ENCODE measurements around the gene KDM6B.
"Not testable (repeated sequence)": the region's sequence is repeated elsewhere in the genome, so short reads cannot be mapped to it uniquely, and the experiment has no call there.

The KDM6B gene

GRCh38 chr17:7862692-7863437, 28.8 kb downstream of the KDM6B start:
- DNase-seq (ENCODE audit: low read depth, low spot score) = no peak
- peak overlapping the region; percentile 5 for H3K27ac ChIP-seq

GRCh38 chr17:7864384-7864783, 30.4 kb downstream of the KDM6B start:
- not testable (repeated sequence) for H3K27ac ChIP-seq; DNase-seq (ENCODE audit: low read depth, low spot score)

GRCh38 chr17:7864995-7865650, 31.1 kb downstream of the KDM6B start:
- H3K27ac ChIP-seq = no peak overlapping the region
- DNase-seq (ENCODE audit: low read depth, low spot score) = no peak

- H3K27ac ChIP-seq = peak overlapping the region; percentile 46
- no peak for DNase-seq (ENCODE audit: low read depth, low spot score)
These were observed 33.9 kb downstream of the KDM6B start for GRCh38 chr17:7867881-7868329.

- no peak overlapping the region for H3K27ac ChIP-seq
- DNase-seq (ENCODE audit: low read depth, low spot score) = no peak
These were observed 39.0 kb downstream of the KDM6B start for GRCh38 chr17:7873051-7873450.

- H3K27ac ChIP-seq = no peak overlapping the region
- no peak for DNase-seq (ENCODE audit: low read depth, low spot score)
These were observed 41.9 kb downstream of the KDM6B start for GRCh38 chr17:7875804-7876370.

GRCh38 chr17:7878234-7878633, 44.2 kb downstream of the KDM6B start:
- DNase-seq (ENCODE audit: low read depth, low spot score) = no peak
- no peak overlapping the region for H3K27ac ChIP-seq

GRCh38 chr17:7880076-7880868, 46.3 kb downstream of the KDM6B start:
- DNase-seq (ENCODE audit: low read depth, low spot score) = no peak
- no peak overlapping the region for H3K27ac ChIP-seq

- H3K27ac ChIP-seq = no peak overlapping the region
- no peak for DNase-seq (ENCODE audit: low read depth, low spot score)
These were observed 47.4 kb downstream of the KDM6B start for GRCh38 chr17:7881276-7882054.

GRCh38 chr17:7882068-7882467, 48.1 kb downstream of the KDM6B start:
- no peak for DNase-seq (ENCODE audit: low read depth, low spot score)
- H3K27ac ChIP-seq = no peak overlapping the region

GRCh38 chr17:7882629-7883028, 48.6 kb downstream of the KDM6B start:
- DNase-seq (ENCODE audit: low read depth, low spot score) = no peak
- H3K27ac ChIP-seq = no peak overlapping the region

Data from epithelial cell of prostate (primary cell).